Aorta (tissue), 5 donors: ENCODE results near the gene KDM4B. TPM values are rescaled to one million over a fixed set of nuclear protein-coding genes. Genes with fewer than 3 reads are reported as not detected.
A peak's percentile ranks its signal among the peaks of the same experiment; 100 is the strongest.
"Not testable (repeated sequence)": the region's sequence is repeated elsewhere in the genome, so short reads cannot be mapped to it uniquely, and the experiment has no call there.

Source experiments
- ATAC-seq: fragments of 200-7000 bp; cut with Tn5 transposase; one replicate; pipeline ENCODE4 v1.9.1; 2022; ENCODE audit warnings: moderate library complexity; ENCODE audit not compliant: low FRiP score
- DNase-seq, 2 donors: peaks; one replicate each; pipeline ENCODE4 v3.0.0-alpha.2; 2020
- H3K27ac ChIP-seq, 2 donors: one replicate each; pipeline ENCODE4 v1.5.1; 2013; ENCODE audit warnings: low read length in 2 of 2, mild to moderate bottlenecking in 2 of 2, moderate library complexity in 2 of 2, control low read depth in 1 of 2, inconsistent platforms in 1 of 2, low read depth in 1 of 2
- H3K27me3 ChIP-seq, 2 donors: one replicate each; pipeline ENCODE4 v1.6.1; 2013; ENCODE audit warnings: control low read depth in 1 of 2, low read length in 1 of 2, mild to moderate bottlenecking in 1 of 2, moderate library complexity in 1 of 2; ENCODE audit not compliant: insufficient read depth in 2 of 2, control insufficient read depth in 1 of 2
- H3K36me3 ChIP-seq, 2 donors: one replicate each; pipeline ENCODE4 v1.6.1; 2013; ENCODE audit warnings: control low read depth in 1 of 2, low read length in 1 of 2, mild to moderate bottlenecking in 1 of 2; ENCODE audit not compliant: insufficient read depth in 2 of 2, control insufficient read depth in 1 of 2
- H3K4me1 ChIP-seq, 2 donors: one replicate each; pipeline ENCODE4 v1.6.1; 2013; ENCODE audit warnings: low read length in 2 of 2, control low read depth in 1 of 2, mild to moderate bottlenecking in 1 of 2, moderate library complexity in 1 of 2; ENCODE audit not compliant: insufficient read depth in 2 of 2, control insufficient read depth in 1 of 2
- H3K4me3 ChIP-seq, 2 donors: one replicate each; pipeline ENCODE4 v1.5.1; 2013; ENCODE audit warnings: low read length in 2 of 2, control low read depth in 1 of 2, mild to moderate bottlenecking in 1 of 2
- H3K9me3 ChIP-seq: one replicate; pipeline ENCODE4 v1.6.1; 2013; ENCODE audit warnings: mild to moderate bottlenecking, low read length; ENCODE audit not compliant: control insufficient read depth
- WGBS, 2 donors: extraction: QIAGEN DNeasy Blood & Tissue Kit; methylation state at CpG; one replicate each; pipeline ENCODE4 v1.1.7; 2013; 5-methylcytosine and 5-hydroxymethylcytosine counted together
- intact Hi-C, 2 donors: fragments of 100-400 bp; cut with DNase I; formaldehyde crosslinking; loops; one replicate each; pipeline versions ENCODE4 v1.14.2 to v1.15.0; 2022
- polyA plus RNA-seq, 2 donors: library from polyadenylated mRNA; stranded (reverse); fragments of 200-250 nt; gene quantifications; one replicate each; pipeline ENCODE4 v1.2.3, GENCODE V29; 2013
- total RNA-seq, 2 donors: library from RNA; stranded (reverse); fragmentation: NEBNext Ultra II Directional; extraction: Animal tissue kit (Norgen Biotek cat#: 25700); gene quantifications; one replicate each; pipeline ENCODE4 v1.2.1, GENCODE V29; 2021
- donor health status: healthy with polysubstance abuse.
- donor health status: Bipolar disorder and iron deficiency.
- donor health status: DM: no; HTN: no; CAD: no.
- donor health status: DM: no; HTN: no; CAD: no.
- donor health status: DM: yes; HTN: yes; CAD: no.

KDM4B gene
- total and polyA plus RNA-seq, 4 donors, result 4.4 to 58.1 (median 25.8) TPM

GRCh38 chr19:5160158-5160795, 191.4 kb downstream of the KDM4B start:
- H3K4me1 ChIP-seq, H3K27me3 ChIP-seq, H3K36me3 ChIP-seq, H3K4me3 ChIP-seq, DNase-seq, H3K9me3 ChIP-seq, H3K27ac ChIP-seq, ATAC-seq, intact Hi-C loops: not testable (repeated sequence)
- 71 to 78% methylated on average over 2 of the region's 2 CpGs for WGBS, 2 donors

- WGBS, 2 donors, result 83 to 84% methylated on average over 23 of the region's 23 CpGs
- H3K27me3 ChIP-seq, H3K9me3 ChIP-seq, H3K36me3 ChIP-seq, H3K4me3 ChIP-seq, H3K4me1 ChIP-seq, ATAC-seq, intact Hi-C loops, H3K27ac ChIP-seq, DNase-seq: not testable (repeated sequence)
Measured at GRCh38 chr19:5164845-5165696, 196.2 kb downstream of the KDM4B start.

- intact Hi-C loops, result no loop called here
- Histone ChIP-seq H3K36me3 (no peaks in the 10 kb centered on the region), H3K4me3 (no peak overlapping the region), H3K9me3 (no peaks in the 10 kb centered on the region), H3K27me3 (no peaks in the 10 kb centered on the region), H3K27ac (no peak overlapping the region), H3K4me1 (no peaks in the 10 kb centered on the region)
- DNase-seq (no peak), ATAC-seq (no peak)
- 80 to 85% methylated on average over 2 of the region's 2 CpGs for WGBS, 2 donors
Measured at GRCh38 chr19:5165697-5166019, 196.7 kb downstream of the KDM4B start.

GRCh38 chr19:5166262-5166661, 197.3 kb downstream of the KDM4B start:
- intact Hi-C loops, result no loop called here
- H3K9me3 ChIP-seq, result no peaks in the 10 kb centered on the region
- H3K4me3 ChIP-seq, result no peak overlapping the region
- ATAC-seq (no peak), DNase-seq (no peak)
- no peak overlapping the region for H3K27ac ChIP-seq
- H3K27me3 ChIP-seq, result no peaks in the 10 kb centered on the region
- no peaks in the 10 kb centered on the region for H3K4me1 ChIP-seq
- H3K36me3 ChIP-seq, result no peaks in the 10 kb centered on the region

GRCh38 chr19:5170329-5170745, 201.4 kb downstream of the KDM4B start:
- Histone ChIP-seq H3K27ac (no peak overlapping the region), H3K9me3 (no peaks in the 10 kb centered on the region), H3K36me3 (no peaks in the 10 kb centered on the region), H3K27me3 (no peaks in the 10 kb centered on the region), H3K4me3 (no peak overlapping the region), H3K4me1 (no peaks in the 10 kb centered on the region)
- intact Hi-C loops, result no loop called here
- ATAC-seq, result no peak
- peak in 1 of 2 donors; percentile 80 for DNase-seq
- WGBS, 2 donors, result 69 to 70% methylated on average over 4 of the region's 4 CpGs

GRCh38 chr19:5171711-5172110, 202.8 kb downstream of the KDM4B start:
- intact Hi-C loops, result no loop called here
- DNase-seq (no peak), ATAC-seq (no peak)
- no peaks in the 10 kb centered on the region for H3K36me3 ChIP-seq
- no peak overlapping the region for H3K4me3 ChIP-seq
- WGBS, 2 donors, result 65 to 72% methylated on average over 9 of the region's 9 CpGs
- no peaks in the 10 kb centered on the region for H3K9me3 ChIP-seq
- H3K27me3 ChIP-seq, result no peaks in the 10 kb centered on the region
- H3K27ac ChIP-seq, result no peak overlapping the region
- no peaks in the 10 kb centered on the region for H3K4me1 ChIP-seq

GRCh38 chr19:5172859-5173630, 204.1 kb downstream of the KDM4B start:
- Histone ChIP-seq H3K27me3 (no peaks in the 10 kb centered on the region), H3K4me3 (no peak overlapping the region), H3K4me1 (no peaks in the 10 kb centered on the region), H3K9me3 (no peaks in the 10 kb centered on the region), H3K27ac (no peak overlapping the region), H3K36me3 (no peaks in the 10 kb centered on the region)
- WGBS, 2 donors, result 52 to 55% methylated on average over 8 of the region's 8 CpGs
- DNase-seq, result peak in 1 of 2 donors; percentile 70
- ATAC-seq, result peak; percentile 64
- intact Hi-C loops, result no loop called here

- intact Hi-C loops, result no loop called here
- WGBS, 2 donors, result 78 to 83% methylated on average over 12 of the region's 12 CpGs
- Histone ChIP-seq H3K9me3 (no peaks in the 10 kb centered on the region), H3K27me3 (no peaks in the 10 kb centered on the region), H3K36me3 (no peaks in the 10 kb centered on the region), H3K4me3 (no peak overlapping the region), H3K27ac (no peak overlapping the region), H3K4me1 (no peaks in the 10 kb centered on the region)
- no peak for DNase-seq
- ATAC-seq, result no peak
Measured at GRCh38 chr19:5173993-5174392, 205.1 kb downstream of the KDM4B start.
